T-helper 1 cell treated with Interleukin-12 subunit alpha and Interleukin-12 subunit beta and Interleukin-4 antibody, amounts not matched to agents 30 μg/mL and 1 μg/mL, for 36 hours (primary cell): ENCODE results near the gene SOD3.

Experiments used
- H3K27ac Mint-ChIP-seq: one replicate; pipeline ENCODE4 v1.8.0; 2021; ENCODE audit warnings: mild to moderate bottlenecking, mixed read lengths
- H3K27me3 Mint-ChIP-seq: one replicate; pipeline ENCODE4 v1.8.0; 2021; ENCODE audit warnings: low read depth, mixed read lengths
- H3K36me3 Mint-ChIP-seq: one replicate; pipeline ENCODE4 v1.8.0; 2021; ENCODE audit warnings: low read depth, mixed read lengths
- H3K4me1 Mint-ChIP-seq: one replicate; pipeline ENCODE4 v1.8.0; 2021; ENCODE audit warnings: low read depth, mixed read lengths
- H3K4me3 Mint-ChIP-seq: one replicate; pipeline ENCODE4 v1.8.0; 2021; ENCODE audit warnings: mild to moderate bottlenecking, moderate library complexity, mixed read lengths
- H3K9me3 Mint-ChIP-seq: one replicate; pipeline ENCODE4 v1.8.0; 2021; ENCODE audit warnings: mixed read lengths

Gene SOD3

DNA sequence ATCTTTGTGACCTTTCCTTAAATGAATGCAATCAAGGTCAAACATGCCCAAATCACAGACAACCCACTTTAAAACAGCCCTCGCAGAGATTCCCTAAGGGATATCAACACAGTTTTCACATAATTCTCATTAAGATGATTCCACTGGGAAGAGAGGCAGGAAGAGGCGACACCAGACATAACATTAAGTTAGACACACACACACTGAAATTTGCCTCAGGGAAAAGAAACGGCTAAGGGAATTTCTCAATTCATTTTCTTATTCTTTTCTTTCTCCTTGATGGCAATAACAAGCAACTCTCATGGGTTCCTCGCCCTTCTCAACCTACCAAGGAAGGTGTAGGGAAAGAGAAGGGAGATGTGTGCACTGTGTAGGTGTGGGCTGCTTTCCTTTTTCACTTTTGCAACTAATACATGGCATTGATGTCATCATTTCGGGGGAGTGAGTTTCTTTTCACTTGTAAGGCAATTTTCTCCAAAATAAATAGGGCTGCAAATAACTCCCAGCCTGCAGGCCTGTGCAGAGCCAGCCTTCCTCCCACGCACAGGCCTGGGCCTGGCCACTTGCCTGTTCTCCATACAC lies 41.4 kb downstream of the SOD3 start:
- Mint-ChIP-seq H3K36me3 (no peaks in the 10 kb centered on the region), H3K4me3 (no peak overlapping the region), H3K4me1 (no peaks in the 10 kb centered on the region), H3K9me3 (no peaks in the 10 kb centered on the region), H3K27me3 (no peaks in the 10 kb centered on the region), H3K27ac (no peak overlapping the region)

DNA sequence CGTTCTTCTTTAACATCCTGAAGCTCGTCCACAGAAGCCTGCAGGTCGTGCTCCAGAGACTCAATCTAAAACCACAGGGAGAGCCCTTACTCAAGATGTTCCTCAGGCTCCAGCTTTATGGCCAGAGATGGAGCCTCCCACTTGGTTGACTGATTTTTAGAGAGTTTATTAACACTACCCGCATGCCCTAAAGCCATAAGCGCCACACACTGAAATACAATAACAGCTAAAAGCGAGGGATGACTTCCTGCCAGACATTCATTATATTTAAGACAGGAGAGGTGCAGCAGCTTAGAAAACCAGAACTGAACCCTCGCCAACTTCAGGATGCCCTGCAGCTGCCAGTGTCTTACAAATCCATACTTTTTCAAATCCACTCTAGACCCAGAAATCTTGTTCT lies 42.0 kb downstream of the SOD3 start:
- no peak overlapping the region for H3K4me3 Mint-ChIP-seq
- no peak overlapping the region for H3K27ac Mint-ChIP-seq

DNA sequence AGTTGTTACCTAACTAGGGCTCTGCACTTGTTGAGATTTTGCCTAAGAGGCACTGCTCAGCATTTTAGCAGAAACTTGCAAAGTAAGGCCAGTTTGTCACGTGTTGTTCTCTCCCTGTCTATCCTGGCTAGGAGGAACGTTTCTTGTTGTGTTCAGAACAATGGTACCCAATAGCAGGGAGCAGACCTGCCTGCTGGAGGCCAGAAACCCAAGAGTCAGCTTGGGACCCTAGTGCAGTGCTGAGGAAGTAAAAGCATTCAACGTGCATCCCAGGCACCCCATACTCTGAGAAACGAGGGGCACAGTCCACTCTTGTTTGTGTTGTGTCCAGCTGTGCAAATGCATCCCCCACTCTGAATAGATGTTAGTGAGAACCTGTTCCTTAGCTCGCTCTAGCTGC lies 42.4 kb downstream of the SOD3 start:
- H3K27ac Mint-ChIP-seq = no peak overlapping the region
- H3K36me3 Mint-ChIP-seq = no peaks in the 10 kb centered on the region
- H3K4me1 Mint-ChIP-seq = no peaks in the 10 kb centered on the region
- no peak overlapping the region for H3K4me3 Mint-ChIP-seq
- H3K27me3 Mint-ChIP-seq = no peaks in the 10 kb centered on the region
- no peaks in the 10 kb centered on the region for H3K9me3 Mint-ChIP-seq

More for the DNA sequence above, 42.0 kb downstream of the SOD3 start:
- H3K36me3 Mint-ChIP-seq = no peaks in the 10 kb centered on the region
- no peaks in the 10 kb centered on the region for H3K9me3 Mint-ChIP-seq
- H3K4me1 Mint-ChIP-seq = no peaks in the 10 kb centered on the region
- H3K27me3 Mint-ChIP-seq = no peaks in the 10 kb centered on the region

DNA sequence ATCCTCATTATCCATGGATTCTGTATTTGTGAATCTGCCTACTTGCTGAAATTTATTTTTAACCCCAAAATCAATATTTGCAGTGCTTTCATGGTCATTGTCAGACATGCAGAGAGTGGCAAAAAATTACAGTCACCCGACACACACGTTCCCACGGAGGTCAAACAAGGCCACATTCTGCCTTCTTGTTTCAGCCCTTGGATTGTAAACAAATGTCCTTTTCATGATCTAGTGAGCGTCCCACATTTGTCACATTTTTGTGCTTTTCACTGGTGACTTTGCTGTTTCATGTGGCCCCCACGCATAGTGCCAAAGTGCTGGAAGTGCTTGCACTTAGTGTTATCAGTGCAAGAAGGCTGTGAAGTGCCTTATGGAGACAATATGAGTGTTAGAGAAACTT lies 45.0 kb downstream of the SOD3 start:
- no peak overlapping the region for H3K27ac Mint-ChIP-seq
- no peaks in the 10 kb centered on the region for H3K4me1 Mint-ChIP-seq
- no peaks in the 10 kb centered on the region for H3K27me3 Mint-ChIP-seq
- H3K4me3 Mint-ChIP-seq = no peak overlapping the region
- H3K36me3 Mint-ChIP-seq = no peaks in the 10 kb centered on the region
- H3K9me3 Mint-ChIP-seq = no peaks in the 10 kb centered on the region

DNA sequence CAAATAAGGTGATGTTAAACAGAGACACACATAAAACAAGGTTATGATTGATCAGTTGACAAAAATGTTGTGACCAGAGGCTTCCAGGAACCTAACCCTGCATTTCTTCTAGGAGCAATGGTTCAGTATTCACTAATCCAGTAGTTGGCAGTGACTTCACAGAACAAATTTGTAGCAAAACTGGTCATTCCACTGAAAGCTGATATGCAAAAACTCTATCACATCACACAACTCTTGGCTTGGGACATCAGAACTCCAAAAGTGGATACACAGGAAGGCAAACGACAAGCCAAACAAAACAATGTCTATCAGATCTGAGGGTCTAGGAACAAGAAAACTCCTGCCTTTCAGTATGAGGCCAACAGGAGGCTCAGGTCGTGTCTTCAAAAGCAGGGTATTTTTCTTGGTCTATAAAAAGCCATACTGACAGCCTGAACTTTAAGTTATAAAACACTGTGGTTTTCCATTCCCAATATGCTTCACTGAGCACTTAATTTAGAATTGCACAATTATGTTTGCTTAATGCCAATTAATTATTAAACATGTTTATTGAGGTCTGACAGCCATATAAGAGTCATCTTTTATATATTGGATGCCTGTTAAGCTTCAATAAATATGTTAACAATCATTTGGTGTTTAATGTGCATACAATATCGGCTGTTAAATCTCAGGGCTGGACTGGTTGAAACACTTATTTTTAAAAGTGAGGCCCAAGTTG lies 45.6 kb downstream of the SOD3 start:
- no peaks in the 10 kb centered on the region for H3K9me3 Mint-ChIP-seq
- no peaks in the 10 kb centered on the region for H3K4me1 Mint-ChIP-seq
- H3K27me3 Mint-ChIP-seq = no peaks in the 10 kb centered on the region
- no peaks in the 10 kb centered on the region for H3K36me3 Mint-ChIP-seq
- no peak overlapping the region for H3K4me3 Mint-ChIP-seq
- no peak overlapping the region for H3K27ac Mint-ChIP-seq

- H3K27me3 Mint-ChIP-seq = no peaks in the 10 kb centered on the region
- H3K4me3 Mint-ChIP-seq = no peak overlapping the region
- H3K27ac Mint-ChIP-seq = no peak overlapping the region
- no peaks in the 10 kb centered on the region for H3K9me3 Mint-ChIP-seq
- H3K4me1 Mint-ChIP-seq = no peaks in the 10 kb centered on the region
- no peaks in the 10 kb centered on the region for H3K36me3 Mint-ChIP-seq
Observed at GRCh38 chr4:24842356-24842755, 47.0 kb downstream of the SOD3 start.

GRCh38 chr4:24843096-24843495 lies 47.7 kb downstream of the SOD3 start:
- Mint-ChIP-seq H3K4me3 (no peak overlapping the region), H3K27ac (no peak overlapping the region), H3K36me3 (no peaks in the 10 kb centered on the region), H3K27me3 (no peaks in the 10 kb centered on the region), H3K4me1 (no peaks in the 10 kb centered on the region), H3K9me3 (no peaks in the 10 kb centered on the region)

GRCh38 chr4:24845132-24845531 lies 49.8 kb downstream of the SOD3 start:
- no peak overlapping the region for H3K4me3 Mint-ChIP-seq
- H3K36me3 Mint-ChIP-seq = no peaks in the 10 kb centered on the region
- H3K4me1 Mint-ChIP-seq = no peaks in the 10 kb centered on the region
- H3K27ac Mint-ChIP-seq = no peak overlapping the region
- H3K27me3 Mint-ChIP-seq = no peaks in the 10 kb centered on the region
- no peaks in the 10 kb centered on the region for H3K9me3 Mint-ChIP-seq

- Mint-ChIP-seq H3K27me3 (no peaks in the 10 kb centered on the region), H3K9me3 (no peaks in the 10 kb centered on the region), H3K4me1 (no peaks in the 10 kb centered on the region), H3K4me3 (no peak overlapping the region), H3K36me3 (no peaks in the 10 kb centered on the region), H3K27ac (no peak overlapping the region)
Observed at GRCh38 chr4:24845902-24846301, 50.5 kb downstream of the SOD3 start.

DNA sequence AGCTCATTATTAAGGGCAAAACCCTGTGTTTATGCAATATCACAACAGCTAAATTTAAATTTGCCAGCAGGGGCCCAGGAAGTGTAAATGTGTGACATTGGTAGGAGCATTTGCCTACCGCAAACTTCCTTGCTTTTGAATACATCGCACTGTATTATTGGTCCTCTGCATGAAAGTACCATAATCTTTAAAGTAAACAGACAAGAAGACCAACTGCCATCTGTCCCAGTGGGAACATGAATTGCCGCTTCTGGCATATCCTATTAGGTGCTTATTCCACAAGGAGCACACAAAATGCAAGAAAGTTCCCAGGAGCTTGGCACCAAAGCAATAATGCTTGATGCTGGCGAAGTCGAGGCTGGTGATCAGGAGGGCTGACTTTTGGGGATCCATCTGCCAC lies 51.3 kb downstream of the SOD3 start:
- Mint-ChIP-seq H3K36me3 (no peaks in the 10 kb centered on the region), H3K27ac (no peak overlapping the region), H3K4me1 (no peaks in the 10 kb centered on the region), H3K27me3 (no peaks in the 10 kb centered on the region), H3K4me3 (no peak overlapping the region), H3K9me3 (no peaks in the 10 kb centered on the region)

GRCh38 chr4:24849351-24849750 lies 54.0 kb downstream of the SOD3 start:
- Mint-ChIP-seq H3K27ac (no peak overlapping the region), H3K9me3 (no peaks in the 10 kb centered on the region), H3K4me1 (no peaks in the 10 kb centered on the region), H3K27me3 (no peaks in the 10 kb centered on the region), H3K36me3 (no peaks in the 10 kb centered on the region), H3K4me3 (no peak overlapping the region)

DNA sequence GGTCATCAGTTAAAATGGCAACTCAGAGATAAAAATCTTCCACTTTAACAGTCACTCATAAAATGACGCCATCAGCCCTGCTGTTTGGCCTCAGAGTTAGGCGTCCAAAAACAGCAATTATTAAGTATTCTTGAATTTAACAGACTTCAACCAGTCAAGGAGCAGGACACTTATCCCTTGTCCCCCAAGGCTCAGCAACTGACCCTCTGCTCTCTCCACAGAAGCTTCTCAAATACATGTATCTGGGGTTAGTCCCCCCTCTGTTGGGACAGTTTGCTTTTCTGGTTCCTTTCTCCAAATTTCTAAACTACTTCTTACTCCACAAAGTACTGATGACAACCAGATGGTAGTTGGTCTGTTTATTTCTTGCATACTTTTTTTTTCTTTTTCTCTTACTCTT lies 54.4 kb downstream of the SOD3 start:
- Mint-ChIP-seq H3K36me3 (no peaks in the 10 kb centered on the region), H3K4me1 (no peaks in the 10 kb centered on the region), H3K27ac (no peak overlapping the region), H3K9me3 (no peaks in the 10 kb centered on the region), H3K27me3 (no peaks in the 10 kb centered on the region), H3K4me3 (no peak overlapping the region)
